ENCODE data around the gene NDUFAF8. TPM values are rescaled to one million over a fixed set of nuclear protein-coding genes. Genes with fewer than 3 reads are reported as not detected.

Gene NDUFAF8
- total RNA-seq, 1 experiment from 2014 or later, result 60.1 TPM

DNA sequence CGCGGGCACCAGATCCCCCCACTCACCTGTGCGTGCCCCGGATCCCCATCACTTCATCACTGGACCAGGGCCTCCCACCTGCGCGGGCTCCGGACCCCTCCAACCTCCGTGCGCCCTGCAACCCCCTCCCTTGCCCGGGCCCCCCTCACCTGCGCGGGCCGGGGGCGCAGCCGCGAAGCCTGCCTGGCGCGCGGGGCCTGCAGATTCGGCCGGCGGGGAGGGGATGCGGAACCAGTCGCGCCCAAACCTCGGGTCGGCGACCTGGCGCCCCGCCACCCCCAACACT lies 16.6 kb upstream of the NDUFAF8 start:
- no peaks in the 10 kb centered on the region for H3K79me2 ChIP-seq (ENCODE audit: insufficient read depth, low read length)
- H2BK5ac ChIP-seq (ENCODE audit: insufficient read length, low read length), result no peak overlapping the region
- no peak overlapping the region for H2BK12ac ChIP-seq (ENCODE audit: insufficient read length, low read depth, low read length)
- no peak overlapping the region for H3K27ac ChIP-seq (ENCODE audit: insufficient read length, low read depth, low read length)
- Mint-ChIP-seq H3K9me3 (no peaks in the 10 kb centered on the region; a peak in 1 of 5 replicates), H3K4me3 (peak overlapping the region; percentile 69 to 83), H3K4me1 (peaks cover 15% of the 10 kb centered on the region in 2 experiments), H3K27ac (no peak overlapping the region), H3K36me3 (ENCODE audit: insufficient read depth in 1 of 3, low read depth in 3 of 3) (peaks cover 2 to 12% (median 8%) of the 10 kb centered on the region in 3 experiments), H3K27me3 (ENCODE audit: low read depth) (peaks cover 20% of the 10 kb centered on the region)
- no peak overlapping the region for H3K56ac ChIP-seq (ENCODE audit: insufficient read length, low read depth, low read length)
- no peak overlapping the region for H3K4ac ChIP-seq (ENCODE audit: low read depth, low read length)
- peak overlapping the region; percentile 4 for H3K9ac ChIP-seq (ENCODE audit: extremely low read depth, insufficient read length, low read length)
- no peak overlapping the region for H2AK5ac ChIP-seq (ENCODE audit: insufficient read length, low read length)
- H3T11ph ChIP-seq (ENCODE audit: low read length), result no peak overlapping the region
- no peak overlapping the region for H2AFZ ChIP-seq (ENCODE audit: low read length)
- H3K23ac ChIP-seq (ENCODE audit: insufficient read length, low read depth, low read length), result no peak overlapping the region
- no peak overlapping the region for H4K91ac ChIP-seq (ENCODE audit: insufficient read length, low read depth, low read length)
- no peaks in the 10 kb centered on the region for H4K20me1 ChIP-seq (ENCODE audit: control insufficient read depth, insufficient read depth, insufficient read length)
- H3K23me2 ChIP-seq (ENCODE audit: insufficient read length, low read depth, low read length, poor library complexity, severe bottlenecking), result peaks cover 14% of the 10 kb centered on the region
- no peaks in the 10 kb centered on the region for H3K9me3 ChIP-seq (ENCODE audit: control insufficient read depth, low read depth, low read length)
- H4K5ac ChIP-seq (ENCODE audit: insufficient read length, low read depth, low read length), result no peak overlapping the region
- 0 out of 2 replicates have a peak overlapping the region, but pooled peaks have one; percentile 38 for H3K14ac ChIP-seq (ENCODE audit: insufficient read depth, low read length)
- no peak overlapping the region for H3K18ac ChIP-seq (ENCODE audit: insufficient read length, low read depth, low read length)
- DNase-seq, result no peak
- TF ChIP-seq, protein P1, sequence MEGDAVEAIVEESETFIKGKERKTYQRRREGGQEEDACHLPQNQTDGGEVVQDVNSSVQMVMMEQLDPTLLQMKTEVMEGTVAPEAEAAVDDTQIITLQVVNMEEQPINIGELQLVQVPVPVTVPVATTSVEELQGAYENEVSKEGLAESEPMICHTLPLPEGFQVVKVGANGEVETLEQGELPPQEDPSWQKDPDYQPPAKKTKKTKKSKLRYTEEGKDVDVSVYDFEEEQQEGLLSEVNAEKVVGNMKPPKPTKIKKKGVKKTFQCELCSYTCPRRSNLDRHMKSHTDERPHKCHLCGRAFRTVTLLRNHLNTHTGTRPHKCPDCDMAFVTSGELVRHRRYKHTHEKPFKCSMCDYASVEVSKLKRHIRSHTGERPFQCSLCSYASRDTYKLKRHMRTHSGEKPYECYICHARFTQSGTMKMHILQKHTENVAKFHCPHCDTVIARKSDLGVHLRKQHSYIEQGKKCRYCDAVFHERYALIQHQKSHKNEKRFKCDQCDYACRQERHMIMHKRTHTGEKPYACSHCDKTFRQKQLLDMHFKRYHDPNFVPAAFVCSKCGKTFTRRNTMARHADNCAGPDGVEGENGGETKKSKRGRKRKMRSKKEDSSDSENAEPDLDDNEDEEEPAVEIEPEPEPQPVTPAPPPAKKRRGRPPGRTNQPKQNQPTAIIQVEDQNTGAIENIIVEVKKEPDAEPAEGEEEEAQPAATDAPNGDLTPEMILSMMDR (conservative IDR thresholded peaks at IDR 0.05), result no peak
- no peak overlapping the region for H2BK15ac ChIP-seq (ENCODE audit: low read depth, low read length)
- no peaks in the 10 kb centered on the region; the same call in 1 of the 2 replicates for H3K4me1 ChIP-seq (ENCODE audit: insufficient read depth, low read length)
- no peak overlapping the region for H2BK120ac ChIP-seq (ENCODE audit: low read depth, low read length, poor library complexity, severe bottlenecking)
- WGBS (ENCODE audit: extremely low coverage, insufficient read length, low lambda C conversion rate), result no CpG with 5 or more reads among the region's 30 CpGs
- no peaks in the 10 kb centered on the region for H3K27me3 ChIP-seq (ENCODE audit: insufficient read depth, low read length)
- no peak overlapping the region for H4K8ac ChIP-seq (replicated peaks; ENCODE audit: insufficient read length, low read depth, low read length)
- H2BK20ac ChIP-seq (ENCODE audit: low read depth, low read length, poor library complexity, severe bottlenecking), result no peak overlapping the region
- H3K4me2 ChIP-seq (ENCODE audit: insufficient read depth, insufficient read length, low read length), result peak overlapping the region; percentile 80
- H3K79me1 ChIP-seq (ENCODE audit: insufficient read depth, low read depth, low read length, poor library complexity, severe bottlenecking), result peaks cover 6% of the 10 kb centered on the region
